HS-5 (cell line): ENCODE results near the gene TRIM37.

Experiments used
- DNase-seq: peaks from one replicate; pipeline ENCODE4 v3.0.0-alpha.2; 2012; ENCODE audit warnings: low read depth

The TRIM37 gene

GRCh38 chr17:58932956-58933355 is 173.7 kb downstream of the TRIM37 start:
- no peak for DNase-seq
